ENCODE data around the gene PITPNM3. TPM values are rescaled to one million over a fixed set of nuclear protein-coding genes. Genes with fewer than 3 reads are reported as not detected.

Gene PITPNM3
- total RNA-seq, 4 donors from 2014 or later, result 12.7 to 51.6 (median 29.7) TPM

DNA sequence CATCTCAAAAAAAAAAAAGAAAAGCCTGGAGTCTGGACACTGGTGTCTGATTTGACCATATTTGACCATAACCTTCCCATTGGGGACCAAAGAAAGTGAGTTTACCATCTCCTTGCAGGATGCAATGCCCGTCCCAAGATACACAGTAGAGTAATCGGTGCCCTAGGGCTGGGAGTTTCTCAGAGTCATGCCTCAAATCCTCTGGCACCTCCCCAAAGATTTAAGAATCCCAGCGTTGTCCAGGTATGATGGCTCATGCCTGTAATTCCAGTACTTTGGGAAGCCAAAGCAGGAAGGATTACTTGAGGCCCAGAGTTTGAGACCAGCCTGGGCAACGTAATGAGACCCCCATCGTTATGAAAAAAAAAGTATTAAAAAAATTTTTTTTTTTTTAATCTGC, 5.0 kb downstream of the PITPNM3 start:
- peak overlapping the region; percentile 82 to 88 (median 85) for H3K27ac ChIP-seq
- in situ Hi-C loops (cut with MboI; ENCODE audit: low pct_ligation_motif_present in 1 of 4, low pct_unique_long_range_greater_than_20kb in 1 of 4, low sequenced_read_pairs in 3 of 4), result no loop called here
- WGBS, 2 donors (ENCODE audit: low coverage in 1 of 2), result 60 to 66% methylated on average over 2 to 5 of the region's 5 CpGs

DNA sequence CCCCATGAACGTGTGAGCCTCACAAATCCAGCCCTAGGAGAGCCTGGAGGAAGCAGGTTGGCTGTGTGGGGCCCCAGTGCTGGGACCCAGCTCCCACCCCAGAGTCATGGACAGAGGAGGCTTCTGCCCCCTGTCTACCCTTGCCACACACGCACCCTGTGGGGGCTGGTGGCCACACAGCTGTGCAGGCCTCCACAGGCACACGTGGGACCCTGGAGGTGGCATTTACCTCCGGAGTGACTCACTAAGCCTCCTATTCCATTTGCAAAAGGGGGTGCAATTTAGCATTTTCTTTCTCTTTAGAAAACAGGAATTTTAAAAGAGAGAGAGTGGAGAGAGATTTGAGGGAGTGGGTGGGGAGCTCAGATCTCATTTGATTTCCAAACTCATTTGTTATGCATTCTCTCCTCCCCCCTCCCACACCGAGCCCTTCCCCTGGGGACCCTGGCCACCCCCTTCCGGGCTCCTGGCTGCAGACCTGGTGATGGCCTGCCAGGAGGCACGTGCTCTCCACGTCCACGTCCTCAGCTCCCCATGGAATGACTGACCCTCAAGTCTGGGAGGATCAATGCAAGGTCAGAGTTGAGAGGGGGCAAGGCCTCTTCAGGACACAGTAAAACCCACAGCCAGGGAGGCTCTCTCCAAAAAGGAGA, 6.8 kb downstream of the PITPNM3 start:
- Histone ChIP-seq H3K9me3 (no peaks in the 10 kb centered on the region), H3K27me3 (no peaks in the 10 kb centered on the region), H3K36me3 (no peaks in the 10 kb centered on the region), H3K27ac (peak overlapping the region; percentile 15 to 74 (median 64)), H3K4me3 (no peak overlapping the region), H3K4me1 (peaks cover 12 to 39% (median 24%) of the 10 kb centered on the region in 4 donors)
- TF ChIP-seq, protein P1, sequence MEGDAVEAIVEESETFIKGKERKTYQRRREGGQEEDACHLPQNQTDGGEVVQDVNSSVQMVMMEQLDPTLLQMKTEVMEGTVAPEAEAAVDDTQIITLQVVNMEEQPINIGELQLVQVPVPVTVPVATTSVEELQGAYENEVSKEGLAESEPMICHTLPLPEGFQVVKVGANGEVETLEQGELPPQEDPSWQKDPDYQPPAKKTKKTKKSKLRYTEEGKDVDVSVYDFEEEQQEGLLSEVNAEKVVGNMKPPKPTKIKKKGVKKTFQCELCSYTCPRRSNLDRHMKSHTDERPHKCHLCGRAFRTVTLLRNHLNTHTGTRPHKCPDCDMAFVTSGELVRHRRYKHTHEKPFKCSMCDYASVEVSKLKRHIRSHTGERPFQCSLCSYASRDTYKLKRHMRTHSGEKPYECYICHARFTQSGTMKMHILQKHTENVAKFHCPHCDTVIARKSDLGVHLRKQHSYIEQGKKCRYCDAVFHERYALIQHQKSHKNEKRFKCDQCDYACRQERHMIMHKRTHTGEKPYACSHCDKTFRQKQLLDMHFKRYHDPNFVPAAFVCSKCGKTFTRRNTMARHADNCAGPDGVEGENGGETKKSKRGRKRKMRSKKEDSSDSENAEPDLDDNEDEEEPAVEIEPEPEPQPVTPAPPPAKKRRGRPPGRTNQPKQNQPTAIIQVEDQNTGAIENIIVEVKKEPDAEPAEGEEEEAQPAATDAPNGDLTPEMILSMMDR (IDR thresholded peaks at IDR 0.05), result no peak
- no peak for TF ChIP-seq POLR2AphosphoS5 (IDR thresholded peaks at IDR 0.05)
- TF ChIP-seq EP300 (IDR thresholded peaks at IDR 0.05; ENCODE audit: low read depth), result no peak
- no peak for TF ChIP-seq POLR2A (IDR thresholded peaks at IDR 0.05)
- in situ Hi-C loops (cut with MboI; ENCODE audit: low pct_ligation_motif_present in 1 of 4, low pct_unique_long_range_greater_than_20kb in 1 of 4, low sequenced_read_pairs in 3 of 4), result no loop called here
- 62 to 80% methylated on average over 1 to 9 of the region's 9 CpGs for whole genome bisulfite sequencing, 2 donors (ENCODE audit: low coverage in 1 of 2)
- DNase-seq, result no peak
- intact Hi-C loops (cut with DNase I; ENCODE audit: low total_unique reads), result no loop called here

More for the DNA sequence above, 5.0 kb downstream of the PITPNM3 start:
- no peak for TF ChIP-seq POLR2AphosphoS5 (IDR thresholded peaks at IDR 0.05)
- no peak for TF ChIP-seq POLR2A (IDR thresholded peaks at IDR 0.05)
- no peak for TF ChIP-seq EP300 (IDR thresholded peaks at IDR 0.05; ENCODE audit: low read depth)
- TF ChIP-seq, protein P1 (IDR thresholded peaks at IDR 0.05), result no peak
- Histone ChIP-seq H3K4me3 (no peak overlapping the region), H3K27me3 (peaks cover 9% of the 10 kb centered on the region), H3K36me3 (no peaks in the 10 kb centered on the region), H3K9me3 (no peaks in the 10 kb centered on the region), H3K4me1 (peaks cover 22 to 52% (median 40%) of the 10 kb centered on the region in 4 donors)
- intact Hi-C loops (cut with DNase I; ENCODE audit: low total_unique reads), result no loop called here
- DNase-seq, result no peak

DNA sequence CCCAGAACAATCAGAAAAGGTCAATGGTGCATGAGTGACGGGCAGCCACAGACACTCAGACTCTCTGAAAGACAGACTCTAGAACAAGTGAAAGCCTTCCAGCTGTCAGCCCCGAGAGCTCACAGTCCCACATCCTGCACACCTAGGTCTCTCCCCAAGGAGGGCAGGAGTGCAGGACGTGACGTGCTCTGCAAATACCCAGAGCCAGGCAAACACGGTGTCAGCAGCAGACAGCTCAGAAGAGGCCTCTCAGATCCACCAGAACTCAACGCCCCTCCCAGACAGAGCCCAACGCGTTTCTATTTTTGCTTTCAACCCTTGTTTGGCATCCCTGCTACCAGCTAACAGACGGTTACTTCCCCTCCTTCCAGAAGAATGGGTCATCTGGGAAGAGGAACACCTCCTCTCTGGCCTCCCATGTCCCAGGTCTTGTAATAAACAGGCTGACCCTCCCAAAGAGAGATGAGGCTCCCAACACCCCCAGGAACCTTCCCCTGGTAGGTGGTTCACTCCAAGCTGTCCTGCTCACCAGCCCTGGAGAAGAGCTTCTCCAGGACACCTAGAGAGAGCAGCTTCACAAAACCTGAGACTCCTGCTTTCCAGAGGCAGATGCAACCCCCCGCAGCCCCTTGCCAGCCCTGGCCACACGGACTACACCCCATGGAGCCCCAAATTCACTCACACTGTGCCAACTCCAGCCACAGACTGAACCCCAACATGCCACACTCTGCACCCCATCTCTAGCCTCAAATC, 7.6 kb downstream of the PITPNM3 start:
- no peak for TF ChIP-seq POLR2A (IDR thresholded peaks at IDR 0.05)
- TF ChIP-seq, protein P1 (IDR thresholded peaks at IDR 0.05), result no peak
- Histone ChIP-seq H3K36me3 (no peaks in the 10 kb centered on the region), H3K4me3 (no peak overlapping the region), H3K27me3 (no peaks in the 10 kb centered on the region), H3K9me3 (no peaks in the 10 kb centered on the region), H3K4me1 (peaks cover 11 to 36% (median 21%) of the 10 kb centered on the region in 4 donors), H3K27ac (peak overlapping the region; percentile 15 to 74 (median 64))
- 41% methylated on average over 11 of the region's 11 CpGs; no CpG with 5 or more reads in 1 of the 2 donors for WGBS, 2 donors (ENCODE audit: low coverage in 1 of 2)
- in situ Hi-C loops (cut with MboI; ENCODE audit: low pct_ligation_motif_present in 1 of 4, low pct_unique_long_range_greater_than_20kb in 1 of 4, low sequenced_read_pairs in 3 of 4) (no loop called here), intact Hi-C loops (cut with DNase I; ENCODE audit: low total_unique reads) (no loop called here)
- DNase-seq, result peak; percentile 23

DNA sequence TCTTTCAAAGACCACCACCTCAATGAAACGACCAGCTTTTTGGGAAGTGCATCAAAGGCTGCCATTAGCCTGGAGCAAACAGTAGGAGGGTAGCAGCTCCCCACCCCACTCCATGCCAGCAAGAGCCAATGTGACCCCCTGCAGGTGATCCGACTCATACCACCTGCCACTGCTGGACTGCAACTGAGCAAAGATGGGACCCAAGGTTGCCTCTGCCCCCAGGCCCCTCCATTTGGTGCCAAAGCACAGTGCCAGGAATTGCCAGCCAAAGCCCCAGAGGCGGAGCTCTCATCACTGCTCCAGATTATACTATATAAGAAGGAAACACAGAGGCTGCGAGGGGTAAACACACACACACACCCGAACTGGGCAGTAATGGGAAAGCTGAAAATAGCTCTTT, 8.3 kb downstream of the PITPNM3 start:
- WGBS, 2 donors (ENCODE audit: low coverage in 1 of 2), result 20 to 53% methylated on average over 2 to 5 of the region's 5 CpGs
- Histone ChIP-seq H3K36me3 (no peaks in the 10 kb centered on the region), H3K27ac (peak overlapping the region in 3 of 4 donors; percentile 32 to 74 (median 69)), H3K4me1 (peaks cover 11 to 29% (median 18%) of the 10 kb centered on the region in 4 donors), H3K9me3 (no peaks in the 10 kb centered on the region), H3K4me3 (no peak overlapping the region), H3K27me3 (no peaks in the 10 kb centered on the region)
- in situ Hi-C loops (cut with MboI; ENCODE audit: low pct_ligation_motif_present in 1 of 4, low pct_unique_long_range_greater_than_20kb in 1 of 4, low sequenced_read_pairs in 3 of 4), result no loop called here
- TF ChIP-seq POLR2AphosphoS5 (IDR thresholded peaks at IDR 0.05) (no peak), EP300 (IDR thresholded peaks at IDR 0.05; ENCODE audit: low read depth) (no peak), POLR2A (IDR thresholded peaks at IDR 0.05) (no peak)
- TF ChIP-seq, protein P1 (IDR thresholded peaks at IDR 0.05), result no peak
- intact Hi-C loops (cut with DNase I; ENCODE audit: low total_unique reads), result no loop called here
- no peak for DNase-seq

Data from transverse colon (tissue), 4 donors.